SK-N-SH (cell line): ENCODE data around the gene NPW.

Experiments
- CTCF ChIP-seq: fragments of 200-600 bp; sonication (generic); IDR thresholded peaks from 2 replicates; pipeline ENCODE4 v1.6.1; 2017; ENCODE audit warnings: antibody characterized with exemption, mild to moderate bottlenecking, moderate library complexity
- EP300 ChIP-seq, 2 experiments: IDR thresholded peaks; 2 replicates each; pipeline versions ENCODE4 v1.4.0 to v1.6.1; 2012; ENCODE audit warnings: borderline replicate concordance in 1 of 2, low read depth in 1 of 2, low read length in 1 of 2
- USF2 ChIP-seq: fragments of 150-350 bp; IDR thresholded peaks from 2 replicates; pipeline ENCODE4 v1.6.1; 2017; ENCODE audit warnings: antibody characterized with exemption, low read length, low read depth, borderline replicate concordance
- YY1 ChIP-seq: IDR thresholded peaks from 2 replicates; pipeline ENCODE4 v1.4.0; 2012; ENCODE audit warnings: low read depth, mild to moderate bottlenecking

- TF ChIP-seq EP300 (IDR thresholded peaks at IDR 0.05; ENCODE audit: borderline replicate concordance in 1 of 2, low read depth in 1 of 2, low read length in 1 of 2), result no peak
- no peak for TF ChIP-seq CTCF
- TF ChIP-seq YY1, result no peak
- no peak for TF ChIP-seq USF2
Measured at GRCh38 chr16:1985466-1986150, 34.0 kb upstream of the NPW start.
